Mesendoderm (in vitro differentiated cells): Measurements from ENCODE around the gene CBARP.

ENCODE experiments used
- DNase-seq: peaks from one replicate; pipeline ENCODE4 v3.0.0; 2013
- H2AK5ac ChIP-seq: 2 replicates; pipeline ENCODE4 v1.6.1; 2013; ENCODE audit warnings: low read length, inconsistent platforms
- H2BK120ac ChIP-seq: 2 replicates; pipeline ENCODE4 v1.6.1; 2013; ENCODE audit warnings: low read depth, mild to moderate bottlenecking, low read length, moderate library complexity, mixed read lengths
- H2BK15ac ChIP-seq: replicated peaks from 2 replicates; pipeline ENCODE4 v1.6.1; 2013; ENCODE audit warnings: low read depth, mild to moderate bottlenecking, moderate library complexity
- H2BK5ac ChIP-seq: 2 replicates; pipeline ENCODE4 v1.6.1; 2013; ENCODE audit warnings: low read length, inconsistent platforms
- H3K18ac ChIP-seq: 2 replicates; pipeline ENCODE4 v1.6.1; 2013; ENCODE audit warnings: mild to moderate bottlenecking, low read length, mixed read lengths
- H3K23ac ChIP-seq: one replicate; pipeline ENCODE4 v1.6.1; 2013; ENCODE audit warnings: low read length
- H3K27ac ChIP-seq: 2 replicates; pipeline ENCODE4 v1.5.1; 2013; ENCODE audit warnings: low read depth, mild to moderate bottlenecking, inconsistent platforms, low read length, moderate library complexity
- H3K27me3 ChIP-seq: 2 replicates; pipeline ENCODE4 v1.6.1; 2013; ENCODE audit warnings: low read length, control low read depth, mild to moderate bottlenecking, inconsistent platforms; ENCODE audit not compliant: insufficient read depth, poor library complexity
- H3K36me3 ChIP-seq: 2 replicates; pipeline ENCODE4 v1.6.1; 2013; ENCODE audit warnings: low read length, inconsistent platforms; ENCODE audit not compliant: control insufficient read depth, insufficient read depth
- H3K4ac ChIP-seq: one replicate; pipeline ENCODE4 v1.6.1; 2013; ENCODE audit warnings: low read depth, mild to moderate bottlenecking, low read length, moderate library complexity
- H3K4me1 ChIP-seq: 2 replicates; pipeline ENCODE4 v1.6.1; 2013; ENCODE audit warnings: low read depth, low read length, inconsistent platforms; ENCODE audit not compliant: control insufficient read depth
- H3K4me2 ChIP-seq: 2 replicates; pipeline ENCODE4 v1.6.1; 2013; ENCODE audit warnings: low read length
- H3K4me3 ChIP-seq: 2 replicates; pipeline ENCODE4 v1.5.1; 2013; ENCODE audit warnings: mild to moderate bottlenecking, low read length
- H3K56ac ChIP-seq: one replicate; pipeline ENCODE4 v1.6.1; 2013; ENCODE audit warnings: low read length
- H3K79me1 ChIP-seq: 2 replicates; pipeline ENCODE4 v1.6.1; 2013; ENCODE audit warnings: low read length, inconsistent platforms
- H3K79me2 ChIP-seq: 2 replicates; pipeline ENCODE4 v1.6.1; 2013; ENCODE audit warnings: mild to moderate bottlenecking, low read length; ENCODE audit not compliant: control insufficient read depth, insufficient read depth
- H3K9ac ChIP-seq: 2 replicates; pipeline ENCODE4 v1.6.1; 2013; ENCODE audit warnings: low read length, inconsistent platforms
- H4K5ac ChIP-seq: one replicate; pipeline ENCODE4 v1.6.1; 2013; ENCODE audit warnings: low read length
- H4K8ac ChIP-seq: one replicate; pipeline ENCODE4 v1.6.1; 2013; ENCODE audit warnings: low read depth, mild to moderate bottlenecking, control low read depth, low read length, moderate library complexity
- WGBS: extraction: QIAGEN DNeasy Blood & Tissue Kit; methylation state at CpG from one replicate; pipeline ENCODE4 v1.1.7; 2013; ENCODE audit warnings: low lambda C conversion rate, missing lambda C conversion rate; ENCODE audit not compliant: insufficient coverage; ENCODE audit errors: extremely low coverage; 5-methylcytosine and 5-hydroxymethylcytosine counted together

CBARP gene

DNA sequence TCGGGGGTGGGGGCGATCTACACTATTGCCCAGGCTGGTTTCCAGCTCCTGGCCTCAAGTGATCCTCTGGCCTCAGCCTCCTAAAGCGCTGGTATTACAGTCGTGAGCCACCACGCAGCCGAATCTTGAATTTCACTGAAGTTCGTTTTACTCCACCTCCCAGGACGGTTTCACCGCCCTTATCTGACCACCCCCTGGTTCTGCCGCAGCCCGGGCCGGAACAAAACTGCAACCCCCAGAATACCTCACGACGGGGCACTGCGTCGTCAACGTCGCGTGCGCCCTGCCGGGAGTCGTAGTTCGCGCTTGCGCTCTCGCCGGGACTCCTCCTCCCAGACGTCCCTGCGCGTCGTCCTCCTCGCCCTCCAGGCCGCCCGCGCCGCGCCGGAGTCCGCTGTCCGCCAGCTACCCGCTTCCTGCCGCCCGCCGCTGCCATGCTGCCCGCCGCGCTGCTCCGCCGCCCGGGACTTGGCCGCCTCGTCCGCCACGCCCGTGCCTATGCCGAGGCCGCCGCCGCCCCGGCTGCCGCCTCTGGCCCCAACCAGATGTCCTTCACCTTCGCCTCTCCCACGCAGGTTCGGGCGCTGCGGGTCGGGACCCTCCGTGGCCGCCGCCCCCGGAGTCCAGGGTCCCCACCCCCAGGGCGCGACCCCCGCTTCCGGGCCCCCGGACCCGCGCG lies 3.8 kb upstream of the CBARP start, which contains the start of gene ATP5F1D:
Gene ATP5F1D (plus strand): TSS at position 335 of the 679 bp plus-strand sequence. CDS start 100 bp downstream, at position 435.
- H3K56ac ChIP-seq: peak within 1 kb of the TSS; percentile 95
- H4K8ac ChIP-seq: no peak within 1 kb of the TSS
- H3K27ac ChIP-seq: no peak within 1 kb of the TSS
- H2BK120ac ChIP-seq: no peak within 1 kb of the TSS
- H3K23ac ChIP-seq: peak within 1 kb of the TSS; percentile 80
- peak within 1 kb of the TSS; percentile 97 for H3K4me2 ChIP-seq
- peak; percentile 96 for DNase-seq
- H3K4me3 ChIP-seq: peak within 1 kb of the TSS; percentile 72
- H3K27me3 ChIP-seq: no peaks in the 10 kb centered on the region
- H3K4me1 ChIP-seq: no peaks in the 10 kb centered on the region
- peak within 1 kb of the TSS; percentile 95 for H3K9ac ChIP-seq
- no peak within 1 kb of the TSS for H2BK5ac ChIP-seq
- H2BK15ac ChIP-seq: no peak within 1 kb of the TSS
- peaks cover 5% of the 10 kb centered on the region for H3K79me1 ChIP-seq
- no peaks in the 10 kb centered on the region for H3K36me3 ChIP-seq
- peak within 1 kb of the TSS; percentile 81 for H3K18ac ChIP-seq
- no peak within 1 kb of the TSS for H4K5ac ChIP-seq
- H3K79me2 ChIP-seq: peaks cover 5% of the 10 kb centered on the region
- peak within 1 kb of the TSS; percentile 76 for H3K4ac ChIP-seq
- no peak within 1 kb of the TSS for H2AK5ac ChIP-seq
- no CpG with 5 or more reads among the region's 79 CpGs for WGBS

DNA sequence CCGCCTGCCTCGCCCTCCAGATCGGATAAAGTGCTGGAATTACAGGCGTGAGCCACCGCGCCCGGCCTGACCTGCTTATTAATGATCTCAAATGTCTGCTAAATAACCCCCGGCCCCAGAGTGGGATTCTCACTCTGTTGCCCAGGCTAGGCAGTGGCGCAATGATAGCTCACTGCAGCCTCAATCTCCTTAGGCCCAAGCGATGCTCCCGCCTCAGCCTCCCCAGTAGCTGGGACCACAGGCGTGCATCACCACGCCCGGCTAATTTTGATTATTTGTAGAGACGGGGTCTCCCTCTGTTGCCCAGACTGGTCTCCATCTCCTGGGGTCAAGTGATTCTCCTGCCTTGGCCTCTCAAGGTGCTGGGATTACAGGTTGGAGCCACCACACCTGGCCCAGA lies 3.1 kb upstream of the CBARP start:
- Histone ChIP-seq H4K5ac (no peak overlapping the region), H2AK5ac (no peak overlapping the region), H3K9ac (no peak overlapping the region), H3K79me1 (peaks cover 5% of the 10 kb centered on the region), H3K18ac (no peak overlapping the region), H3K23ac (no peak overlapping the region), H4K8ac (no peak overlapping the region), H3K4me3 (no peak overlapping the region), H2BK15ac (no peak overlapping the region), H3K27ac (no peak overlapping the region), H3K56ac (peak overlapping the region; percentile 34), H3K36me3 (no peaks in the 10 kb centered on the region), H2BK5ac (no peak overlapping the region), H2BK120ac (no peak overlapping the region), H3K27me3 (no peaks in the 10 kb centered on the region), H3K4me1 (no peaks in the 10 kb centered on the region), H3K4ac (no peak overlapping the region), H3K4me2 (no peak overlapping the region), H3K79me2 (peaks cover 5% of the 10 kb centered on the region)
- WGBS: no CpG with 5 or more reads among the region's 15 CpGs
- DNase-seq: no peak

DNA sequence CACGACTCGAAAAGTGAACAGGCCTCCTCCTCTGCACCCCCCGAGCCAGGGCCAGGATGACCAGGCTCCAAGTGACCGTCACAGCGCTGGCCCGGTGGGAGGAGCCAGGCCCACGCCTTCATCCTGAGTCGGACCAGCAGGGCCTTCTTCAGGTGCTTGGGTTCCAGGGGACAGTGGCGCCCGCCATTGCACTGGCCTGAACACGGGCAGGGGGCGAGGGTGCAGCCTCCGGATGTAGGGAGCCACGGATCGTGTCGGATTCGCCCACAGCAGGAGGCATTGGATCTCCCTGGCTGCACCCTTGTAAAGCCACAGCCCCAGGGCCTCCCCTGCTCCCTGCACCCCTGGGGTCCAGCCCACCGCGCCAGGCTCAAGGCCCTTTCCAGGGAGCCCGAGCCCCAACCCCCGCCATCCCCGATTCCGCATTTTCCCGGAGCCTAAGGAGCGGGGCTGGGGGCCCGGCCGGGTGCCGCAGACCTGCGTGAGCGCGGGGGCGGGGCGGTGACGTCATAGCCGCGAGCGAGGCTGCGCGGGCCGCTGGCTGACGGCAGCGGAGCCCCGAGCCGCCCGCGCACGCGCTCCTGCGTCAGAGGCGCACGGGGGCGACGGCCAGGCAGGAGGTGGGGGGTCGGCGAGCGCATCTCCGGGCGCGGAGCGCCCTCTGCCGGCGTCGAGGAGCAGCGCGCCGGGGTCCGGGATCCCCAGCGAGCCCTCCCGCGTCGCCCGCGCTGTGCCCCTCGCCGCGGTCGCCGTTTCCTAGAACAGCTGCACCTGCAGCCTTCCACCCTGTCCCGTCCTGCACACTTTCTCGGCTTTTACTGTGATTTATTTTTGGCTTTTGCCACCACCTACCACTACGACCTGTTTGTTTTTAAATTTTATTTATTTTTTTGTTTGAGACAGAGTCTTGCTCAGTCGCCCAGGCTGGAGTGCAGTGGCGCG lies 2.3 kb upstream of the CBARP start:
- Histone ChIP-seq H2BK120ac (no peak overlapping the region), H3K23ac (no peak overlapping the region), H3K56ac (peak overlapping the region; percentile 77), H4K8ac (no peak overlapping the region), H3K4me1 (no peaks in the 10 kb centered on the region), H2AK5ac (no peak overlapping the region), H3K79me2 (peaks cover 5% of the 10 kb centered on the region), H3K4me2 (peak overlapping the region; percentile 62), H3K4ac (peak overlapping the region; percentile 77), H3K36me3 (no peaks in the 10 kb centered on the region), H4K5ac (no peak overlapping the region), H2BK15ac (no peak overlapping the region), H3K27ac (peak overlapping the region; percentile 2), H3K9ac (peak overlapping the region; percentile 71), H3K79me1 (peaks cover 5% of the 10 kb centered on the region), H3K27me3 (no peaks in the 10 kb centered on the region), H3K4me3 (no peak overlapping the region), H2BK5ac (no peak overlapping the region), H3K18ac (peak overlapping the region; percentile 89)
- DNase-seq: peak; percentile 92
- no CpG with 5 or more reads among the region's 84 CpGs for WGBS

DNA sequence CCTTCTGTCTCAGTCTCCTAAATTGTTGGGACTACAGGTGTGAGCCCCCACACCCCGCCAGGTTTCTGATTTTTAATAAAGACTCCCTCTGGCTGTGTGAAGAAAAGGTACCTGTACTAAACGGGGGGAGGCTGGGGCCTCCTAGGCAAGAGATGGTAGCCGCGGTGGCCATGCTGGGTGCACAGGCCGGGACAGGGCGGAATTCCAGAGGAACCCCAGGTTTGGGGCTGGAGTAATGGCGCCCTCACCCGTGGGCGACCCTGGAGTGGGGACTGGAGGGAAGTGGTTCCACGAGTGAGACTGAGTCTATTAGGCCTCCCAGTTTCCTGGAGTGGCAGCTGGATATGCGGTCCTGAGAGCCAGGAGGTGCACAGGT lies 1.6 kb upstream of the CBARP start:
- Histone ChIP-seq H3K79me1 (peaks cover 5% of the 10 kb centered on the region), H2BK120ac (no peak overlapping the region), H3K23ac (no peak overlapping the region), H2AK5ac (no peak overlapping the region), H4K8ac (no peak overlapping the region), H4K5ac (no peak overlapping the region), H2BK5ac (no peak overlapping the region), H3K18ac (no peak overlapping the region), H3K56ac (peak overlapping the region; percentile 77), H3K4me2 (no peak overlapping the region), H3K79me2 (peaks cover 5% of the 10 kb centered on the region), H3K9ac (no peak overlapping the region), H3K4me3 (no peak overlapping the region), H3K27me3 (no peaks in the 10 kb centered on the region), H3K36me3 (no peaks in the 10 kb centered on the region), H3K4ac (no peak overlapping the region), H3K4me1 (no peaks in the 10 kb centered on the region), H2BK15ac (no peak overlapping the region), H3K27ac (no peak overlapping the region)
- WGBS: no CpG with 5 or more reads among the region's 11 CpGs
- no peak for DNase-seq

DNA sequence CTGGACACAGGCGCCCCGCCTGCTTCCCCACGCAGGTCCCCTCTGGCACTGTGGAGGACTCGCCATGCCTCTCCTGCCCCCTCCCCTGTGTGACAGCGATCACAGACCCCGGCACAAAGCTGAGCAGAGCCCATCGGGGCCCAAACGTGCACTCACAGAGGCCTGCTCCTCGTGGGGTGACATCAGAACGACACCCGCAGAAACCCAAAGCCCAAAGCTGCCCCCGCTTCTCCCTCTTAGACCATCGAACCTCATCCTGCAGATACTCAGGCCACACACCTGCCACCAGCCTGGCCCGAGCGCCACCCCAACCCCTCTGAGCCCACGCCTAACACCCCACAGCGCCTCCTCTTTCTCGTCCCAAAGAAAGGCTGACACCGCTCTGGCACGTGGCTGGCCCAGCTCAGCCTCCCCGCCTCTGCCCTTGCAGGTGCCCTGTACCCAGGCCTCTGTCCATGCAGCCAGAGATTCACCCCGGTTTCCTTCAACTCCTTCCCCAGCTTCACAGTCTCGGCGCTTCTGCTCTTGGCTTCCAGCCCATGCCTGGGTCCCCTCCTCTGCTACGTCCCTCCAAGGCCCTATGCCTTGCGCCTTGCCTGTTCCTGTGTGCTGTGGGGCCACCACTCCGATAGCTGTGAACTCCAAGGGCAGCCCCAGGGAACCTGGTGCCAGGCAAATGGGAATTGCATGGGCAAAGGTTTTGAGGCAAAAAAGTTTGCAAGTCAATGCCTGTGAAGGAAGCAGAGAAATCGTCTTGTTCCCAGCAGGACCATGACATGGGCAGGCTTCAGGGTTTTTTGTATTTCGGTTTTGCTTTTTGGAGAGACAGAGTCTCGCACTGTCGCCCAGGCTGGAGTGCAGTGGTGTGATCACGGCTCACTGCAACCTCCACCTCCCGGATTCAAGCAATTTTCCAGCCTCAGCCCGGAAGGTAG lies 831 bp upstream of the CBARP start:
- H3K4me3 ChIP-seq: no peak overlapping the region
- H3K23ac ChIP-seq: peak overlapping the region; percentile 90
- no peak for DNase-seq
- no CpG with 5 or more reads among the region's 34 CpGs for WGBS
- H3K56ac ChIP-seq: peak overlapping the region; percentile 69
- H3K4ac ChIP-seq: peak overlapping the region; percentile 38
- H3K27ac ChIP-seq: no peak overlapping the region
- no peak overlapping the region for H2BK120ac ChIP-seq
- no peaks in the 10 kb centered on the region for H3K27me3 ChIP-seq
- no peak overlapping the region for H4K8ac ChIP-seq
- peak overlapping the region; percentile 45 for H3K18ac ChIP-seq
- peak overlapping the region; percentile 29 for H3K4me2 ChIP-seq
- H3K79me2 ChIP-seq: peaks cover 5% of the 10 kb centered on the region
- no peak overlapping the region for H2BK5ac ChIP-seq
- no peaks in the 10 kb centered on the region for H3K36me3 ChIP-seq
- H2BK15ac ChIP-seq: no peak overlapping the region
- H2AK5ac ChIP-seq: peak overlapping the region; percentile 4
- H3K9ac ChIP-seq: peak overlapping the region; percentile 63
- no peaks in the 10 kb centered on the region for H3K4me1 ChIP-seq
- H3K79me1 ChIP-seq: peaks cover 5% of the 10 kb centered on the region
- no peak overlapping the region for H4K5ac ChIP-seq
